AG04450 (cell line): Measurements from ENCODE around the gene PPP2R3C. TPM values are rescaled to one million over a fixed set of nuclear protein-coding genes. Genes with fewer than 3 reads are reported as not detected.
"Not testable (repeated sequence)": the region's sequence is repeated elsewhere in the genome, so short reads cannot be mapped to it uniquely, and the experiment has no call there.

Experiments used
- CTCF ChIA-PET: fragments of 300-600, 350-600 bp; formaldehyde crosslinking; extraction: SDS; loops from one replicate; lab custom pipeline; 2022; ENCODE audit warnings: antibody characterized with exemption, inconsistent platforms; lab: Charles Lee
- POLR2A ChIA-PET: fragments of 350-600 bp; formaldehyde crosslinking; extraction: SDS; loops from one replicate; lab custom pipeline; 2021; ENCODE audit warnings: antibody characterized with exemption, inconsistent platforms; lab: Yijun Ruan, JAX
- DNase-seq: peaks from one replicate; pipeline ENCODE4 v3.0.0-alpha.2; 2011; ENCODE audit warnings: low read depth, low spot score
- H3K27ac ChIP-seq: one replicate; pipeline ENCODE4 v1.5.1; 2012; ENCODE audit warnings: low read depth, low read length, control low read depth
- H3K27me3 ChIP-seq: one replicate; pipeline ENCODE4 v1.6.0; 2012; ENCODE audit warnings: low read length; ENCODE audit not compliant: control insufficient read depth, insufficient read depth
- H3K4me3 ChIP-seq: 2 replicates; pipeline ENCODE4 v1.5.1; 2011; ENCODE audit warnings: mild to moderate bottlenecking, low read depth, low read length, control low read depth
- H3K9me3 ChIP-seq: 2 replicates; pipeline ENCODE4 v1.5.1; 2012; ENCODE audit warnings: low read length; ENCODE audit not compliant: control insufficient read depth, insufficient read depth
- CTCF ChIP-seq: IDR thresholded peaks from 2 replicates; pipeline ENCODE4 v1.5.1; 2011; ENCODE audit warnings: low read depth, low read length, control low read depth, inconsistent platforms
- polyA plus RNA-seq: library from polyadenylated mRNA; depleted of rRNA; stranded (reverse); fragments of >200 nt; gene quantifications from 2 replicates; pipeline ENCODE4 v1.2.3, GENCODE V29; 2011

The PPP2R3C gene
- polyA plus RNA-seq, 1 experiment = 43.7 TPM

DNA sequence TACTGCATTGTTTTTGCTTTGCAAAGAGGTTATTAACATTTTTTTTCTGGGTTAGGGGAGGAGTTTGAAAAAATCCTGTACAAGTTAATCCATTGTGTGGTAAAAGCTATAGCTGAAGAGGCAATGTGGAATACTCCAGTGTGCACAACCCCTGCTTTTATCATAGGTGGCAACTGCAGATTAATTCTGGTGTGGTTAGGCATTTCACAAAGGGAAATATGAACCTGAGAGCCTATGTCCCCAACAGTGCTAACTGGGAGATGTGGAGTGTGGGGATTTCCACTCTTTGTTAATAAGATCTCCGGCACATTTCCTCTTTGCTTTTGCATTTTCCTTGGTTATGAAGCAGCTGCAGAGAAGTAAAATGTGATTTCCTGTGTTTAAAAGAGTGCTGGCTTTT is 34.2 kb upstream of the PPP2R3C start:
- Histone ChIP-seq H3K27ac (no peak overlapping the region), H3K27me3 (no peaks in the 10 kb centered on the region), H3K9me3 (no peaks in the 10 kb centered on the region; the same call in 1 of the 2 replicates), H3K4me3 (no peak overlapping the region)
- POLR2A ChIA-PET = no interaction called here
- no peak for TF ChIP-seq CTCF
- DNase-seq = peak; percentile 15
- CTCF ChIA-PET = interaction anchor here (0.6 to 2.7 kb wide), 4 partner anchors 14 to 266 kb away, joined by 3 to 34 read pairs (median 6); no protein-coding TSS in a partner anchor

DNA sequence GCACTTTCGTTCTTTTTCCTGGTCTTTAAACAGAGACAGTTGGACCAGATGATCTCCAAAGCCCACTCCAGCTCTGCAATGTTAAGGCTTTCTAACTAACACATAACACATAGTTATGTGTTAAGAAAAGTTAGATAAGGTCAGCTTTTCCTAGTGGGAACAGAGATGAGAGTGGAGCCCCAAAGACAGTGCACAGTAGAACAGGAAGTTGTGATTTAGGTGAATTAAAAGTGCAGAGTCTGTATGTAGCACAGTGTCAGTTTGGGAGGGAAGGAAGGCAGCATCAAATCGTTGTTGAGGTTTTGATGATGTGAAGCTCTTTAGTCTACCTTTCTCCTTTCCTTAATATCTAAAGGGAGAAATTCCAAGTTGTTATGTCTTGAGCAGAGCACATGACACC is 32.2 kb upstream of the PPP2R3C start:
- CTCF ChIA-PET = interaction anchor here (1.0 to 2.7 kb wide), 5 partner anchors 12 to 268 kb away, joined by 3 to 34 read pairs (median 6); no protein-coding TSS in a partner anchor
- POLR2A ChIA-PET = interaction anchor here (0.6 to 1.1 kb wide), 2 partner anchors 213 to 251 kb away, joined by 3 to 4 read pairs; partner anchors contain the start of gene NFKBIA
- TF ChIP-seq CTCF = no peak
- H3K27ac ChIP-seq = no peak overlapping the region
- no peaks in the 10 kb centered on the region; the same call in 1 of the 2 replicates for H3K9me3 ChIP-seq
- H3K4me3 ChIP-seq = no peak overlapping the region
- no peaks in the 10 kb centered on the region for H3K27me3 ChIP-seq
- DNase-seq = no peak

DNA sequence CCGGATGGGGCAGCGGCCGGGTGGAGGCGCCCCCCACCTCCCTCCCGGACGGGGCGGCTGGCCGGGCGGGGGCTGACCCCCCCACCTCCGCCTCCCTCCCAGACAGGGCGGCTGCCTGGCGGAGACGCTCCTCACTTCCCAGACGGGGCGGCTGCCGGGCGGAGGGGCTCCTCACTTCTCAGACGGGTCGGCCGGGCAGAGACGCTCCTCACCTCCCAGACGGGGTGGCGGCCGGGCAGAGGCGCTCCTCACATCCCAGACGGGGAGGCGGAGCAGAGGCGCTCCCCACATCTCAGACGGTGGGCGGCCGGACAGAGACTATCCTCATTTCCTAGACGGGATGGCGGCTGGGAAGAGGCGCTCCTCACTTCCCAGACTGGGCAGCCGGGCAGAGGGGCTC is 30.7 kb upstream of the PPP2R3C start:
- H3K4me3 ChIP-seq, DNase-seq, H3K27ac ChIP-seq, POLR2A ChIA-PET, H3K9me3 ChIP-seq, CTCF ChIA-PET, H3K27me3 ChIP-seq: not testable (repeated sequence)

DNA sequence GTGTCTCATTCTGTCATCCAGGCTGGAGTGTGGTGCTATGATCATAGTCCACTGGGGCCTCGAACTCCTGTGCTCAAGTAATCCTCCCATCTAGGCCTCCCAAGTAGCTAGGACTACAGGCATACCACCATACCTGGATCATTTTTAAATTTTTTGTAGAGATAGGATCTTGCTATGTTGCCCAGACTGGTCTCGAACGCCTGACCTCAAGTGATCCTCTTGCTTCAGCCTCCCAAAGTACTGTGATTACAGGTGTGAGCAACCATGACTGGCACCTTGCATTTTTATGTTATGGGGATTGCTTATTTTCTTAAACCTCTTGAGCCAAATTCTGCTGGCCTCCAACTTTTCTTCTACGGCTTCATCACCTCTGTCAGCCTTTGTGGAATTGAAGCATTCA is 27.4 kb upstream of the PPP2R3C start:
- TF ChIP-seq CTCF = no peak
- ChIA-PET POLR2A (no interaction called here), CTCF (interaction anchor here (0.7 to 16.4 kb wide), 3 partner anchors 257 to 538 kb away, joined by 3 to 418 read pairs (median 4); no protein-coding TSS in a partner anchor)

GRCh38 chr14:35147711-35148110 is 25.9 kb upstream of the PPP2R3C start:
- no peaks in the 10 kb centered on the region for H3K27me3 ChIP-seq
- no peak for DNase-seq
- CTCF ChIA-PET = interaction anchor here (16.4 kb wide), 1 partner anchor 267 kb away, joined by 418 read pairs; no protein-coding TSS in a partner anchor
- POLR2A ChIA-PET = no interaction called here
- H3K27ac ChIP-seq = no peak overlapping the region
- H3K9me3 ChIP-seq = no peaks in the 10 kb centered on the region; the same call in 1 of the 2 replicates
- no peak for TF ChIP-seq CTCF
- H3K4me3 ChIP-seq = no peak overlapping the region

More for the DNA sequence above, 27.4 kb upstream of the PPP2R3C start:
- Histone ChIP-seq H3K4me3 (no peak overlapping the region), H3K27ac (no peak overlapping the region), H3K27me3 (no peaks in the 10 kb centered on the region), H3K9me3 (no peaks in the 10 kb centered on the region; the same call in 1 of the 2 replicates)
- no peak for DNase-seq
